SK-N-SH (cell line): Measurements from ENCODE around the gene EIPR1. TPM values are rescaled to one million over a fixed set of nuclear protein-coding genes. Genes with fewer than 3 reads are reported as not detected.

Experiments
- CTCF ChIA-PET: fragments of 300-600, 350-600 bp; formaldehyde crosslinking; extraction: SDS; loops from one replicate; lab custom pipeline; 2021; lab: Yijun Ruan, JAX
- POLR2A ChIA-PET: fragments of 350-600 bp; sonication (Branson Sonifier 250); formaldehyde crosslinking; extraction: SDS; loops from one replicate; lab custom pipeline; 2020; ENCODE audit warnings: antibody characterized with exemption, inconsistent platforms; lab: Yijun Ruan, JAX
- DNase-seq: peaks from one replicate; pipeline ENCODE4 v3.0.0; 2012
- H2AFZ ChIP-seq: fragments of 200-600 bp; sonication (generic); 2 replicates; pipeline ENCODE4 v1.8.1; 2016; ENCODE audit warnings: antibody characterized with exemption, mild to moderate bottlenecking, low read depth
- H3F3A ChIP-seq: fragments of 200-600 bp; sonication (generic); replicated peaks from 2 replicates; pipeline ENCODE3; 2016; ENCODE audit warnings: antibody characterized with exemption, mild to moderate bottlenecking; ENCODE audit not compliant: insufficient read depth
- H3K27ac ChIP-seq, 2 experiments: fragments of 200-500 bp in 1 of 2; fragments of 200-600 bp in 1 of 2; sonication (Bioruptor generic) in 1 of 2; sonication (generic), shearing (Covaris generic) in 1 of 2; 2 replicates each; pipeline versions ENCODE4 v1.5.1 to v1.6.1; 2014 to 2016; ENCODE audit warnings: low read depth in 2 of 2, inconsistent platforms in 1 of 2, low read length in 1 of 2, mild to moderate bottlenecking in 1 of 2, mixed read lengths in 1 of 2
- H3K27me3 ChIP-seq: fragments of 200-600 bp; sonication (generic), shearing (Covaris generic); 2 replicates; pipeline ENCODE4 v1.6.1; 2016; ENCODE audit warnings: mixed run types; ENCODE audit not compliant: insufficient read depth
- H3K36me3 ChIP-seq, 2 experiments: fragments of 200-500 bp in 1 of 2; fragments of 200-600 bp in 1 of 2; sonication (Bioruptor generic) in 1 of 2; sonication (generic) in 1 of 2; replicated peaks in 1 of 2; 2 replicates each; pipeline versions ENCODE3 to v1.5.1; 2014 to 2016; ENCODE audit warnings: low read length in 1 of 2, mild to moderate bottlenecking in 1 of 2; ENCODE audit not compliant: insufficient read depth in 2 of 2, control insufficient read depth in 1 of 2
- H3K4me1 ChIP-seq, 2 experiments: fragments of 200-500 bp in 1 of 2; fragments of 200-600 bp in 1 of 2; sonication (Bioruptor generic) in 1 of 2; sonication (generic), shearing (Covaris generic) in 1 of 2; 2 replicates each; pipeline versions ENCODE4 v1.5.1 to v1.6.1; 2014 to 2016; ENCODE audit warnings: low read depth in 1 of 2, low read length in 1 of 2, mixed run types in 1 of 2; ENCODE audit not compliant: insufficient read depth in 2 of 2, control insufficient read depth in 1 of 2
- H3K4me2 ChIP-seq: fragments of 200-600 bp; sonication (generic), shearing (Covaris generic); 2 replicates; pipeline ENCODE4 v1.6.1; 2017; ENCODE audit warnings: mixed run types
- H3K4me3 ChIP-seq, 2 experiments: fragments of 200-500 bp in 1 of 2; fragments of 200-600 bp in 1 of 2; sonication (Bioruptor generic) in 1 of 2; sonication (generic), shearing (Covaris generic) in 1 of 2; 2 replicates each; pipeline versions ENCODE4 v1.5.1 to v1.8.1; 2014 to 2016; ENCODE audit warnings: low read depth in 2 of 2, inconsistent platforms in 1 of 2, low read length in 1 of 2, mild to moderate bottlenecking in 1 of 2, mixed read lengths in 1 of 2, moderate library complexity in 1 of 2
- H3K79me2 ChIP-seq: fragments of 200-600 bp; sonication (generic); 2 replicates; pipeline ENCODE4 v1.8.1; 2017; ENCODE audit warnings: mild to moderate bottlenecking; ENCODE audit not compliant: insufficient read depth
- H3K9ac ChIP-seq: fragments of 200-600 bp; sonication (generic); 2 replicates; pipeline ENCODE4 v1.6.1; 2017; ENCODE audit warnings: mixed run types
- H3K9me2 ChIP-seq: fragments of 200-600 bp; sonication (generic); 2 replicates; pipeline ENCODE4 v1.6.1; 2017; ENCODE audit warnings: mixed run types
- H3K9me3 ChIP-seq: fragments of 200-600 bp; sonication (generic); 2 replicates; pipeline ENCODE4 v1.6.1; 2017; ENCODE audit warnings: mixed run types, mild to moderate bottlenecking, moderate library complexity
- H4K20me1 ChIP-seq: fragments of 200-600 bp; sonication (generic); 2 replicates; pipeline ENCODE4 v1.6.1; 2017; ENCODE audit warnings: mild to moderate bottlenecking, mixed run types; ENCODE audit not compliant: insufficient read depth
- ELF1 ChIP-seq: IDR thresholded peaks from 2 replicates; pipeline ENCODE4 v1.4.0; 2012
- EP300 ChIP-seq, 2 experiments: IDR thresholded peaks; 2 replicates each; pipeline versions ENCODE4 v1.4.0 to v1.6.1; 2012; ENCODE audit warnings: borderline replicate concordance in 1 of 2, low read depth in 1 of 2, low read length in 1 of 2
- EZH2phosphoT487 ChIP-seq: fragments of 200-600 bp; sonication (generic); IDR thresholded peaks from 2 replicates; pipeline ENCODE4 v1.6.1; 2017; ENCODE audit warnings: low read depth, mixed run types, mild to moderate bottlenecking, antibody characterized with exemption, moderate library complexity, borderline replicate concordance
- FOSL2 ChIP-seq: IDR thresholded peaks from 2 replicates; pipeline ENCODE4 v1.4.0; 2012; ENCODE audit warnings: low read depth, mild to moderate bottlenecking, moderate library complexity, borderline replicate concordance
- FOXJ3 ChIP-seq: sonication (generic); formaldehyde crosslinking; IDR thresholded peaks from 2 replicates; pipeline ENCODE4 v1.5.1; 2020; ENCODE audit warnings: mild to moderate bottlenecking, missing genetic modification reagents
- JUND ChIP-seq: IDR thresholded peaks from 2 replicates; pipeline ENCODE4 v1.4.0; 2012
- MXI1 ChIP-seq: IDR thresholded peaks from 2 replicates; pipeline ENCODE4 v1.6.1; 2012; ENCODE audit warnings: mild to moderate bottlenecking, low read depth, low read length, improper control_type of control experiment
- NFIC ChIP-seq: IDR thresholded peaks from 2 replicates; pipeline ENCODE4 v1.4.0; 2012; ENCODE audit warnings: borderline replicate concordance
- POLR2AphosphoS5 ChIP-seq: IDR thresholded peaks from 2 replicates; pipeline ENCODE4 v1.6.1; 2012; ENCODE audit warnings: low read depth, low read length
- RAD21 ChIP-seq: IDR thresholded peaks from 2 replicates; pipeline ENCODE4 v1.6.1; 2012; ENCODE audit warnings: mild to moderate bottlenecking, low read length
- SIN3A ChIP-seq: IDR thresholded peaks from 2 replicates; pipeline ENCODE4 v1.6.1; 2012; ENCODE audit warnings: low read depth, mild to moderate bottlenecking, low read length, moderate library complexity, borderline replicate concordance
- TEAD4 ChIP-seq: IDR thresholded peaks from 2 replicates; pipeline ENCODE4 v1.4.0; 2012; ENCODE audit warnings: mild to moderate bottlenecking, borderline replicate concordance; ENCODE audit not compliant: insufficient read depth
- WGBS: methylation state at CpG from one replicate; pipeline ENCODE4 v1.1.6; 2017; ENCODE audit warnings: low lambda C conversion rate; 5-methylcytosine and 5-hydroxymethylcytosine counted together
- polyA plus RNA-seq, 3 experiments: library from polyadenylated mRNA; depleted of rRNA; stranded (reverse); fragments of >200 nt; gene quantifications; 2 replicates each; pipeline ENCODE4 v1.2.3, GENCODE V29; 2012
- TF ChIP-seq, protein P1 (sequence below): fragments of 150-350 bp; IDR thresholded peaks from 2 replicates; pipeline ENCODE4 v1.6.1; 2017; ENCODE audit warnings: antibody characterized with exemption, low read length, low read depth, borderline replicate concordance
- TF ChIP-seq, protein P2 (sequence below): IDR thresholded peaks from 2 replicates; pipeline ENCODE4 v1.6.1; 2012; ENCODE audit warnings: mild to moderate bottlenecking, low read depth, low read length, moderate library complexity

The EIPR1 gene
- polyA plus RNA-seq, 1 of the 3 experiments (the other 2 are of a cell fraction): 85.9 TPM

DNA sequence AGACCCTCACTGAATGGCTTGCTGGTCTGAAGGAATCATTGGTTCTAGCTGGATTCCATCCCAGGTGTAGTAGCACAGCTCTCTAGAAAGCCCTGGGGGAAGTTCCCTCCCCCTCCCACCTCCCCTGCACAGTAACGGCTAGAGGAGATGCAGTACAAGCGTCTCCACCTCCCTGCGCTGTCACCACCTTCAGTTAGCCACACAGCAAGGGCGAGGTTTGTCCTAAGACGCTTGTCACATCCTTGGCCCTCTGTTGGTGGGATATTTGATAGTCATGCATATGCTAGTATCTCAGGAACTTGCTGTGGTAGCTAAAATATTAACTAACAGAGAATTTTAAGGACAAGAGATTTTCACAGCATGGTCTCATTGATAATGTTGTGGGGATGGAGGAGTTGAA, 21.2 kb upstream of the EIPR1 start:
- H3K9ac ChIP-seq: no peak overlapping the region
- peaks cover 68% of the 10 kb centered on the region for H3K79me2 ChIP-seq
- H3F3A ChIP-seq: no peaks in the 10 kb centered on the region
- WGBS: 93% methylated on average over 5 of the region's 5 CpGs
- no peak overlapping the region for H3K4me3 ChIP-seq
- H3K27me3 ChIP-seq: no peaks in the 10 kb centered on the region
- no peak for TF ChIP-seq SIN3A
- TF ChIP-seq, protein P1, sequence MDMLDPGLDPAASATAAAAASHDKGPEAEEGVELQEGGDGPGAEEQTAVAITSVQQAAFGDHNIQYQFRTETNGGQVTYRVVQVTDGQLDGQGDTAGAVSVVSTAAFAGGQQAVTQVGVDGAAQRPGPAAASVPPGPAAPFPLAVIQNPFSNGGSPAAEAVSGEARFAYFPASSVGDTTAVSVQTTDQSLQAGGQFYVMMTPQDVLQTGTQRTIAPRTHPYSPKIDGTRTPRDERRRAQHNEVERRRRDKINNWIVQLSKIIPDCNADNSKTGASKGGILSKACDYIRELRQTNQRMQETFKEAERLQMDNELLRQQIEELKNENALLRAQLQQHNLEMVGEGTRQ: no peak
- no peak for TF ChIP-seq JUND
- no peak for TF ChIP-seq NFIC
- TF ChIP-seq FOXJ3 (CRISPR knock-in tag): no peak
- TF ChIP-seq EP300 (IDR thresholded peaks at IDR 0.05; ENCODE audit: borderline replicate concordance in 1 of 2, low read depth in 1 of 2, low read length in 1 of 2): no peak
- TF ChIP-seq MXI1: no peak
- TF ChIP-seq TEAD4: no peak
- TF ChIP-seq EZH2phosphoT487: no peak
- TF ChIP-seq ELF1: no peak
- no peak for TF ChIP-seq RAD21
- no peak for TF ChIP-seq FOSL2
- no peak for TF ChIP-seq POLR2AphosphoS5
- TF ChIP-seq, protein P2, sequence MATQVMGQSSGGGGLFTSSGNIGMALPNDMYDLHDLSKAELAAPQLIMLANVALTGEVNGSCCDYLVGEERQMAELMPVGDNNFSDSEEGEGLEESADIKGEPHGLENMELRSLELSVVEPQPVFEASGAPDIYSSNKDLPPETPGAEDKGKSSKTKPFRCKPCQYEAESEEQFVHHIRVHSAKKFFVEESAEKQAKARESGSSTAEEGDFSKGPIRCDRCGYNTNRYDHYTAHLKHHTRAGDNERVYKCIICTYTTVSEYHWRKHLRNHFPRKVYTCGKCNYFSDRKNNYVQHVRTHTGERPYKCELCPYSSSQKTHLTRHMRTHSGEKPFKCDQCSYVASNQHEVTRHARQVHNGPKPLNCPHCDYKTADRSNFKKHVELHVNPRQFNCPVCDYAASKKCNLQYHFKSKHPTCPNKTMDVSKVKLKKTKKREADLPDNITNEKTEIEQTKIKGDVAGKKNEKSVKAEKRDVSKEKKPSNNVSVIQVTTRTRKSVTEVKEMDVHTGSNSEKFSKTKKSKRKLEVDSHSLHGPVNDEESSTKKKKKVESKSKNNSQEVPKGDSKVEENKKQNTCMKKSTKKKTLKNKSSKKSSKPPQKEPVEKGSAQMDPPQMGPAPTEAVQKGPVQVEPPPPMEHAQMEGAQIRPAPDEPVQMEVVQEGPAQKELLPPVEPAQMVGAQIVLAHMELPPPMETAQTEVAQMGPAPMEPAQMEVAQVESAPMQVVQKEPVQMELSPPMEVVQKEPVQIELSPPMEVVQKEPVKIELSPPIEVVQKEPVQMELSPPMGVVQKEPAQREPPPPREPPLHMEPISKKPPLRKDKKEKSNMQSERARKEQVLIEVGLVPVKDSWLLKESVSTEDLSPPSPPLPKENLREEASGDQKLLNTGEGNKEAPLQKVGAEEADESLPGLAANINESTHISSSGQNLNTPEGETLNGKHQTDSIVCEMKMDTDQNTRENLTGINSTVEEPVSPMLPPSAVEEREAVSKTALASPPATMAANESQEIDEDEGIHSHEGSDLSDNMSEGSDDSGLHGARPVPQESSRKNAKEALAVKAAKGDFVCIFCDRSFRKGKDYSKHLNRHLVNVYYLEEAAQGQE: no peak
- peaks cover 18% of the 10 kb centered on the region; the same call in 1 of the 2 replicates for H3K9me3 ChIP-seq
- no peaks in the 10 kb centered on the region for H3K9me2 ChIP-seq
- peaks cover 0 to 25% of the 10 kb centered on the region in 2 experiments; a peak in 2 of 4 replicates for H3K4me1 ChIP-seq
- peaks cover 55 to 68% of the 10 kb centered on the region in 2 experiments for H3K36me3 ChIP-seq
- DNase-seq: no peak
- POLR2A ChIA-PET: interaction anchor here (1.1 to 2.0 kb wide), 2 partner anchors 19 to 21 kb away, joined by 4 to 5 read pairs; partner anchors contain the start of genes EIPR1 and TRAPPC12
- peak overlapping the region in 1 of 2 experiments; percentile 85; a peak in 2 of 4 replicates for H3K27ac ChIP-seq
- H2AFZ ChIP-seq: no peak overlapping the region
- H3K4me2 ChIP-seq: no peak overlapping the region
- CTCF ChIA-PET: interaction anchor here (0.6 to 3.5 kb wide), 12 partner anchors 8 to 1699 kb away, joined by 3 to 29 read pairs (median 3); partner anchors contain the start of gene TRAPPC12
- no peaks in the 10 kb centered on the region for H4K20me1 ChIP-seq
